Nephron progenitor cell (in vitro differentiated cells): ENCODE data around the gene NDUFV1.

Source experiments
- DNase-seq: peaks from one replicate; pipeline ENCODE4 v3.0.0; 2021
- H3K27ac Mint-ChIP-seq: 2 replicates; pipeline ENCODE4 v1.8.0; 2021; ENCODE audit warnings: mild to moderate bottlenecking, moderate library complexity, mixed read lengths
- H3K27me3 Mint-ChIP-seq: 2 replicates; pipeline ENCODE4 v1.8.0; 2021; ENCODE audit warnings: mild to moderate bottlenecking, low read depth, mixed read lengths; ENCODE audit not compliant: poor library complexity
- H3K36me3 Mint-ChIP-seq: 2 replicates; pipeline ENCODE4 v1.8.0; 2021; ENCODE audit warnings: low read depth, mixed read lengths
- H3K4me1 Mint-ChIP-seq: 2 replicates; pipeline ENCODE4 v1.8.0; 2021; ENCODE audit warnings: mixed read lengths
- H3K4me3 Mint-ChIP-seq: 2 replicates; pipeline ENCODE4 v1.8.0; 2021; ENCODE audit warnings: mild to moderate bottlenecking, moderate library complexity, mixed read lengths
- H3K9me3 Mint-ChIP-seq: 2 replicates; pipeline ENCODE4 v1.8.0; 2021; ENCODE audit warnings: mild to moderate bottlenecking, moderate library complexity, mixed read lengths
- TF ChIP-seq, protein P1 (sequence below): fragments of 200-600 bp; sonication (generic); IDR thresholded peaks from 2 replicates; pipeline ENCODE4 v1.5.0; 2021; ENCODE audit warnings: antibody characterized with exemption

NDUFV1 gene

DNA sequence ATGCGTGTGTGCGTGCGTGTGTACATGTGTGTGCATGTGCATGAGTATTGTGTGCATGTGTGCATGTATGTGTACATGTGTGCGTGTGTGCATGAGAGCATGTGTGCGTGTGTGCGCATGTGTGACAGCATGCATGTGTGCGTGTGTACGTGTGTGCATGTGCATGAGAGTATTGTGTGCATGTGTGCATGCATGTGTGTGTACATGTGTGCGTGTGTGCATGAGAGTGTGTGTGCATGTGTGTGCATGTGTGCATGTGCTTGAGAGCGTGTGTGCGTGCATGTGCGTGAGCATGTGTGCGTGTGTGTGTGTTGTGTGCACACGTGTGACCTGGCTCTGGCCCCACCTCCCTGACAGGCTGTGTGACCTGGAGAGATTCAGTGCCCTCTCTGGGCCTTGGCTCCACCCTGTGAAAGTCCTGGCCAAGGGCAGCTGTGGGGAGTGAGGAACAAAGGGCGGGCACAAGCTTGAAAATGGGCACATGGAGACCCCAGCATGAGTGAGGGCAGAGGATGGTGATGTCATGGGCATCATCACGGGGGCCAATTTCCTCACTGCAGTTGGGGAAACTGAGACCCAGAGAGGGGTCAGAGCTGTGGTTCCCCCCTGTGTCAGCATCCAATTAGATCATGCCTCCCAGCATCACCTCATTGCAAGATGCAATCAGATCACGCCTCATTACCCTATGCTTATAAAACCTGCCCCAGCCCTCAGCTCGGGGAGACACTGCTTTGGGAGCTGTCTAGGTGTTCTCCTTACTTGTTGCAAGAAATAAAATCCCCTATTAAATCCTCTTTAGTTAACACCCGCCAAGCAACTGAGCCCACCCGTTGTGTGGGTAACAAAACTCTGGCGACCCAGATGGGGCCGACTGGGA is 43.1 kb downstream of the NDUFV1 start:
- Mint-ChIP-seq H3K4me1 (peaks cover 21% of the 10 kb centered on the region), H3K27ac (no peak overlapping the region), H3K9me3 (peaks cover 8% of the 10 kb centered on the region), H3K27me3 (peaks cover 5% of the 10 kb centered on the region), H3K36me3 (no peaks in the 10 kb centered on the region), H3K4me3 (no peak overlapping the region)
- no peak for DNase-seq
- TF ChIP-seq, protein P1, sequence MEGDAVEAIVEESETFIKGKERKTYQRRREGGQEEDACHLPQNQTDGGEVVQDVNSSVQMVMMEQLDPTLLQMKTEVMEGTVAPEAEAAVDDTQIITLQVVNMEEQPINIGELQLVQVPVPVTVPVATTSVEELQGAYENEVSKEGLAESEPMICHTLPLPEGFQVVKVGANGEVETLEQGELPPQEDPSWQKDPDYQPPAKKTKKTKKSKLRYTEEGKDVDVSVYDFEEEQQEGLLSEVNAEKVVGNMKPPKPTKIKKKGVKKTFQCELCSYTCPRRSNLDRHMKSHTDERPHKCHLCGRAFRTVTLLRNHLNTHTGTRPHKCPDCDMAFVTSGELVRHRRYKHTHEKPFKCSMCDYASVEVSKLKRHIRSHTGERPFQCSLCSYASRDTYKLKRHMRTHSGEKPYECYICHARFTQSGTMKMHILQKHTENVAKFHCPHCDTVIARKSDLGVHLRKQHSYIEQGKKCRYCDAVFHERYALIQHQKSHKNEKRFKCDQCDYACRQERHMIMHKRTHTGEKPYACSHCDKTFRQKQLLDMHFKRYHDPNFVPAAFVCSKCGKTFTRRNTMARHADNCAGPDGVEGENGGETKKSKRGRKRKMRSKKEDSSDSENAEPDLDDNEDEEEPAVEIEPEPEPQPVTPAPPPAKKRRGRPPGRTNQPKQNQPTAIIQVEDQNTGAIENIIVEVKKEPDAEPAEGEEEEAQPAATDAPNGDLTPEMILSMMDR: no peak

DNA sequence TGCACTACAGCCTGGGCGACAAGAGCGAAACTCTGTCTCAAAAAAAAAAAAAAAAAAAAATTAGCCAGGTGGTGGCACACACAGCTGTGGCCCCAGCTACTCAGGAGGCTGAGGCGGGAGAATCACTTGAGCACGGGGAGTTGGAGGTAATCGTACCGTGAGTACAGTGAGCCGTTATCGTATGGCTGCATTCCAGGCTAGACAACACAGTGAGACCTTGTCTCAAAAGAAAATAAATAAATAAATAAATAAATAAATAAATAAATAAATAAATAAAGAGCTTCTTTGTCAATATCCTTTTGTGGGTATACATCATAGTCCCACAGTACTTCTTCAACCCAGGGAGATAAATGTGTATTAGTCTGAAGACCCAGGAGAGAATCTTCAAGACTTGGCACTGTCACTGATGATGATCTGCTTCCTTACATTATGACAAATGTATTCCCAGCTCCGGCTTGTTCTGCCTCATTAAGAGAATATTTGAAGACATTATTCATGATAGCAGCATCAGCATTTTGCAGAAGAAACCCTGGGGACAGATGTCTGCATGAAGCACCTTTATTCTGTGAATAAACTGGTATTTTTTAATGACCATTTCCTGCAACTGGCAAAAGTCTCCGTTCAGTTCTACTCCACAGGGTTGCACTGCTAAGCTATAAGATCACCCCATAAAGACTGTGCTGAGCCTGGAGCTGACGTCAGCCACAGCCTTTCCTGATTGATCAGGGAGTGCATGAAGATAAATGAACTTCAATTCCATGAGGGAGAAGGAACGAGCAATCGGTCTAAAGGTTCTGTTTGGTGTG is 45.4 kb downstream of the NDUFV1 start:
- H3K27ac Mint-ChIP-seq: no peak overlapping the region
- H3K36me3 Mint-ChIP-seq: no peaks in the 10 kb centered on the region
- no peak for DNase-seq
- peaks cover 15% of the 10 kb centered on the region for H3K4me1 Mint-ChIP-seq
- TF ChIP-seq, protein P1: no peak
- peaks cover 22% of the 10 kb centered on the region for H3K9me3 Mint-ChIP-seq
- H3K4me3 Mint-ChIP-seq: no peak overlapping the region
- H3K27me3 Mint-ChIP-seq: peaks cover 5% of the 10 kb centered on the region

DNA sequence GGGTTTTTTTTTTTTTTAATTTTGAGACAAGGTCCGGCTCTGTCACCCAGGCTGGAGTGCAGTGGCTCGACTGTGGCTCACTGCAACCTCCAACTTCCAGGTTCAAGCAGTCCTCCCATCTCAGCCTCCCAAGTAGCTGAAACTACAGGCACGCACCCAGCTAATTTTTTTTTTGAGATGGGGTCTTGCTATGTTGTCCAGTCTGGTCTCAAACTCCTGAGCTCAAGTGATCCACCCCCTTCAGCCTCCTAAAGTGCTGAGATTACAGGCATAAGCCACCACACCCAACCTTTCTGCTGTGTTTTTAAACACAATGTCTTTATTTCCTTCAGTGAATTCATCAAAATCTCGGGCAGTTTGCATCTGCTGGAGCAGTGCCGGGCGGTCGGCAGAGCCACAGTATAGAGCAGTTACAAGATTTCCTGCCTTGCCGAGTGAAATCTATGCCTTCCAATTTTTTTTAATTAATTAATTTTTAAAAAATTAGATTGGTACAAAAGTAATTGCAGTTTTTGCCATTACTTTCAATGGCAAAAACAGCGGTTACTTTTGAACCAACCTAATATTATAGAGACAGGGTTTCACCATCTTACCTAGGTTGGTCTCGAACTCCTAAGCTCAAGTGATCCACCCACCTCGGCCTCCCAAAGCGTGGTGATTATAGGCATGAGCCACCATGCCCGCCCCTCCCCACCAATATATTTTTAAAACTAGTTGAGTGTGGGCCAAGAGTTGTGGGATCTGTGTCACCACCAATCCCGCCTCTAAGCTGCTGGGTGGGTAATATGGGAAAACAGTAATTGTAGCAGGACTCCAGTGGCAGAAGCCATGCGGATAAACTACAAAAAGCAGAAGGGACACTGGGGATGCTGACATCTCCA is 46.5 kb downstream of the NDUFV1 start:
- Mint-ChIP-seq H3K27ac (no peak overlapping the region), H3K36me3 (no peaks in the 10 kb centered on the region), H3K9me3 (peaks cover 27% of the 10 kb centered on the region), H3K4me1 (peaks cover 9% of the 10 kb centered on the region), H3K27me3 (peaks cover 5% of the 10 kb centered on the region), H3K4me3 (no peak overlapping the region)
- TF ChIP-seq, protein P1: no peak
- no peak for DNase-seq

- H3K4me1 Mint-ChIP-seq: peaks cover 9% of the 10 kb centered on the region
- H3K27me3 Mint-ChIP-seq: peaks cover 8% of the 10 kb centered on the region
- H3K27ac Mint-ChIP-seq: no peak overlapping the region
- H3K36me3 Mint-ChIP-seq: no peaks in the 10 kb centered on the region
- DNase-seq: no peak
- H3K4me3 Mint-ChIP-seq: no peak overlapping the region
- TF ChIP-seq, protein P1: no peak
- H3K9me3 Mint-ChIP-seq: peaks cover 27% of the 10 kb centered on the region
Measured at GRCh38 chr11:67654225-67654624, 47.5 kb downstream of the NDUFV1 start.

- H3K36me3 Mint-ChIP-seq: no peaks in the 10 kb centered on the region
- H3K27me3 Mint-ChIP-seq: peaks cover 12% of the 10 kb centered on the region
- H3K4me1 Mint-ChIP-seq: no peaks in the 10 kb centered on the region
- no peak for DNase-seq
- peaks cover 27% of the 10 kb centered on the region for H3K9me3 Mint-ChIP-seq
- TF ChIP-seq, protein P1: no peak
- H3K27ac Mint-ChIP-seq: no peak overlapping the region
- H3K4me3 Mint-ChIP-seq: no peak overlapping the region
Measured at GRCh38 chr11:67656278-67656922, 49.7 kb downstream of the NDUFV1 start.
